SK-N-SH (cell line): ENCODE data around the gene ZFYVE16. TPM values are rescaled to one million over a fixed set of nuclear protein-coding genes. Genes with fewer than 3 reads are reported as not detected.

Experiments
- CTCF ChIA-PET: fragments of 300-600, 350-600 bp; formaldehyde crosslinking; extraction: SDS; loops from one replicate; lab custom pipeline; 2021; lab: Yijun Ruan, JAX
- POLR2A ChIA-PET: fragments of 350-600 bp; sonication (Branson Sonifier 250); formaldehyde crosslinking; extraction: SDS; loops from one replicate; lab custom pipeline; 2020; ENCODE audit warnings: antibody characterized with exemption, inconsistent platforms; lab: Yijun Ruan, JAX
- DNase-seq: peaks from one replicate; pipeline ENCODE4 v3.0.0; 2012
- H2AFZ ChIP-seq: fragments of 200-600 bp; sonication (generic); 2 replicates; pipeline ENCODE4 v1.8.1; 2016; ENCODE audit warnings: antibody characterized with exemption, mild to moderate bottlenecking, low read depth
- H3F3A ChIP-seq: fragments of 200-600 bp; sonication (generic); replicated peaks from 2 replicates; pipeline ENCODE3; 2016; ENCODE audit warnings: antibody characterized with exemption, mild to moderate bottlenecking; ENCODE audit not compliant: insufficient read depth
- H3K27ac ChIP-seq, 2 experiments: fragments of 200-500 bp in 1 of 2; fragments of 200-600 bp in 1 of 2; sonication (Bioruptor generic) in 1 of 2; sonication (generic), shearing (Covaris generic) in 1 of 2; 2 replicates each; pipeline versions ENCODE4 v1.5.1 to v1.6.1; 2014 to 2016; ENCODE audit warnings: low read depth in 2 of 2, inconsistent platforms in 1 of 2, low read length in 1 of 2, mild to moderate bottlenecking in 1 of 2, mixed read lengths in 1 of 2
- H3K27me3 ChIP-seq: fragments of 200-600 bp; sonication (generic), shearing (Covaris generic); 2 replicates; pipeline ENCODE4 v1.6.1; 2016; ENCODE audit warnings: mixed run types; ENCODE audit not compliant: insufficient read depth
- H3K36me3 ChIP-seq, 2 experiments: fragments of 200-500 bp in 1 of 2; fragments of 200-600 bp in 1 of 2; sonication (Bioruptor generic) in 1 of 2; sonication (generic) in 1 of 2; replicated peaks in 1 of 2; 2 replicates each; pipeline versions ENCODE3 to v1.5.1; 2014 to 2016; ENCODE audit warnings: low read length in 1 of 2, mild to moderate bottlenecking in 1 of 2; ENCODE audit not compliant: insufficient read depth in 2 of 2, control insufficient read depth in 1 of 2
- H3K4me1 ChIP-seq, 2 experiments: fragments of 200-500 bp in 1 of 2; fragments of 200-600 bp in 1 of 2; sonication (Bioruptor generic) in 1 of 2; sonication (generic), shearing (Covaris generic) in 1 of 2; 2 replicates each; pipeline versions ENCODE4 v1.5.1 to v1.6.1; 2014 to 2016; ENCODE audit warnings: low read depth in 1 of 2, low read length in 1 of 2, mixed run types in 1 of 2; ENCODE audit not compliant: insufficient read depth in 2 of 2, control insufficient read depth in 1 of 2
- H3K4me2 ChIP-seq: fragments of 200-600 bp; sonication (generic), shearing (Covaris generic); 2 replicates; pipeline ENCODE4 v1.6.1; 2017; ENCODE audit warnings: mixed run types
- H3K4me3 ChIP-seq, 2 experiments: fragments of 200-500 bp in 1 of 2; fragments of 200-600 bp in 1 of 2; sonication (Bioruptor generic) in 1 of 2; sonication (generic), shearing (Covaris generic) in 1 of 2; 2 replicates each; pipeline versions ENCODE4 v1.5.1 to v1.8.1; 2014 to 2016; ENCODE audit warnings: low read depth in 2 of 2, inconsistent platforms in 1 of 2, low read length in 1 of 2, mild to moderate bottlenecking in 1 of 2, mixed read lengths in 1 of 2, moderate library complexity in 1 of 2
- H3K79me2 ChIP-seq: fragments of 200-600 bp; sonication (generic); 2 replicates; pipeline ENCODE4 v1.8.1; 2017; ENCODE audit warnings: mild to moderate bottlenecking; ENCODE audit not compliant: insufficient read depth
- H3K9ac ChIP-seq: fragments of 200-600 bp; sonication (generic); 2 replicates; pipeline ENCODE4 v1.6.1; 2017; ENCODE audit warnings: mixed run types
- H3K9me2 ChIP-seq: fragments of 200-600 bp; sonication (generic); 2 replicates; pipeline ENCODE4 v1.6.1; 2017; ENCODE audit warnings: mixed run types
- H3K9me3 ChIP-seq: fragments of 200-600 bp; sonication (generic); 2 replicates; pipeline ENCODE4 v1.6.1; 2017; ENCODE audit warnings: mixed run types, mild to moderate bottlenecking, moderate library complexity
- H4K20me1 ChIP-seq: fragments of 200-600 bp; sonication (generic); 2 replicates; pipeline ENCODE4 v1.6.1; 2017; ENCODE audit warnings: mild to moderate bottlenecking, mixed run types; ENCODE audit not compliant: insufficient read depth
- CHD2 ChIP-seq: fragments of 150-350 bp; IDR thresholded peaks from 2 replicates; pipeline ENCODE4 v1.6.1; 2018; ENCODE audit warnings: low read length; ENCODE audit not compliant: partially characterized antibody
- FOSL2 ChIP-seq: IDR thresholded peaks from 2 replicates; pipeline ENCODE4 v1.4.0; 2012; ENCODE audit warnings: low read depth, mild to moderate bottlenecking, moderate library complexity, borderline replicate concordance
- GABPA ChIP-seq: IDR thresholded peaks from 2 replicates; pipeline ENCODE4 v1.4.0; 2012; ENCODE audit warnings: low read depth, mild to moderate bottlenecking
- GATA2 ChIP-seq: sonication (generic); formaldehyde crosslinking; IDR thresholded peaks from 2 replicates; pipeline ENCODE4 v1.5.0; 2020; ENCODE audit warnings: mild to moderate bottlenecking, missing genetic modification reagents
- JUND ChIP-seq: IDR thresholded peaks from 2 replicates; pipeline ENCODE4 v1.4.0; 2012
- MEF2A ChIP-seq: IDR thresholded peaks from 2 replicates; pipeline ENCODE4 v1.4.0; 2012; ENCODE audit warnings: low read depth, borderline replicate concordance
- NRF1 ChIP-seq: IDR thresholded peaks from 2 replicates; pipeline ENCODE4 v1.6.1; 2012; ENCODE audit warnings: low read depth, mild to moderate bottlenecking, low read length
- RCOR1 ChIP-seq: fragments of 150-350 bp; IDR thresholded peaks from 2 replicates; pipeline ENCODE4 v1.6.1; 2017; ENCODE audit warnings: antibody characterized with exemption, low read length
- RFX5 ChIP-seq: IDR thresholded peaks from 2 replicates; pipeline ENCODE4 v1.6.1; 2012; ENCODE audit warnings: mild to moderate bottlenecking, improper control_type of control experiment, low read length
- RXRA ChIP-seq: IDR thresholded peaks from 2 replicates; pipeline ENCODE4 v1.4.0; 2012; ENCODE audit warnings: low read depth, mild to moderate bottlenecking, borderline replicate concordance
- SIN3A ChIP-seq: IDR thresholded peaks from 2 replicates; pipeline ENCODE4 v1.6.1; 2012; ENCODE audit warnings: low read depth, mild to moderate bottlenecking, low read length, moderate library complexity, borderline replicate concordance
- TAF1 ChIP-seq: IDR thresholded peaks from 2 replicates; pipeline ENCODE4 v1.6.1; 2012; ENCODE audit warnings: low read depth, mild to moderate bottlenecking, low read length, moderate library complexity, borderline replicate concordance
- TEAD4 ChIP-seq: IDR thresholded peaks from 2 replicates; pipeline ENCODE4 v1.4.0; 2012; ENCODE audit warnings: mild to moderate bottlenecking, borderline replicate concordance; ENCODE audit not compliant: insufficient read depth
- WGBS: methylation state at CpG from one replicate; pipeline ENCODE4 v1.1.6; 2017; ENCODE audit warnings: low lambda C conversion rate; 5-methylcytosine and 5-hydroxymethylcytosine counted together
- polyA plus RNA-seq, 3 experiments: library from polyadenylated mRNA; depleted of rRNA; stranded (reverse); fragments of >200 nt; gene quantifications; 2 replicates each; pipeline ENCODE4 v1.2.3, GENCODE V29; 2012
- TF ChIP-seq, protein P1 (sequence below): IDR thresholded peaks from 2 replicates; pipeline ENCODE4 v1.4.0; 2012; ENCODE audit warnings: low read depth, borderline replicate concordance
- TF ChIP-seq, protein P2 (sequence below): fragments of 150-350 bp; IDR thresholded peaks from 2 replicates; pipeline ENCODE4 v1.6.1; 2016; ENCODE audit warnings: mild to moderate bottlenecking, low read depth, low read length
- TF ChIP-seq, protein P3 (sequence below): IDR thresholded peaks from 2 replicates; pipeline ENCODE4; 2012
- TF ChIP-seq, protein P4 (sequence below): IDR thresholded peaks from 2 replicates; pipeline ENCODE4 v1.4.0; 2012; ENCODE audit warnings: low read depth, borderline replicate concordance

ZFYVE16 gene
- polyA plus RNA-seq, 1 of the 3 experiments (the other 2 are of a cell fraction): 3.3 TPM

DNA sequence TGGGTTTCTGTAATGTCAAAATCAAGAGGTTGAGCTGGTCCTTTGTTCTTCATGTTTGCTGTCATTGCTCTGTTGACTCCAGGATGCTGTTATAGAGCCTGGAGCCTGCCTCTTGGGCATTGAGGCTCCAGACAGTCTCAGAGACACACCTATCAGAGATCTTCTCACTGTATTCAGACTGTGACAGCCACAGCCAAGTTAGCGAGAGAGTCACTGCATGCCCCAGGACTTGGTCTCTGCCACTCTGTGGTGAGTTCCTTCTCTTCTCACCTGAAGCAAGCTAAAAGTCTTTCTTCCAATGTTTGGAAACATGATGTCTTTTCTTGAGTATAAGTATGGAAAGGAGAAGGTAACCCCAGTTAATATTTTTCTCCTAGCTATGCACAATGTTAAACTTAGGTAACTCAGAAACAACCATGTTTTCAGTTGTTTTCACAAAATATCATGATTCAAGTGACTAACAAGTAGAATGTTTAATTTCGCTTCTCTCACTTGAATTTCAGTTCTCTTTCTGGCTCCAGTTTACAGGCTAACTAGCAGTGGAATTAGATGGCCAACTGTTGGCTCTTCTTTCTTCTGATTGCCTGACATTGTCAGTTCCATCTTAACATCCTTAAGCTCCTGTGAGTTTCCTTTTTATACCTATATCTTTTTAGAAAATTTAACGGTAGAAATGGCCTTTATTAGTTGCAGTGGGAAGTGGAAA lies 20.6 kb upstream of the ZFYVE16 start:
- no peaks in the 10 kb centered on the region for H3K79me2 ChIP-seq
- 41% methylated on average over 3 of the region's 3 CpGs for WGBS
- no peak for DNase-seq
- no peaks in the 10 kb centered on the region for H3K9me2 ChIP-seq
- no peak overlapping the region for H3K9ac ChIP-seq
- no peaks in the 10 kb centered on the region for H3F3A ChIP-seq
- TF ChIP-seq RFX5: no peak
- TF ChIP-seq RCOR1: no peak
- TF ChIP-seq FOSL2: no peak
- TF ChIP-seq, protein P1, sequence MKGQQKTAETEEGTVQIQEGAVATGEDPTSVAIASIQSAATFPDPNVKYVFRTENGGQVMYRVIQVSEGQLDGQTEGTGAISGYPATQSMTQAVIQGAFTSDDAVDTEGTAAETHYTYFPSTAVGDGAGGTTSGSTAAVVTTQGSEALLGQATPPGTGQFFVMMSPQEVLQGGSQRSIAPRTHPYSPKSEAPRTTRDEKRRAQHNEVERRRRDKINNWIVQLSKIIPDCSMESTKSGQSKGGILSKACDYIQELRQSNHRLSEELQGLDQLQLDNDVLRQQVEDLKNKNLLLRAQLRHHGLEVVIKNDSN: no peak
- no peak for TF ChIP-seq TEAD4
- no peak for TF ChIP-seq CHD2
- TF ChIP-seq, protein P2, sequence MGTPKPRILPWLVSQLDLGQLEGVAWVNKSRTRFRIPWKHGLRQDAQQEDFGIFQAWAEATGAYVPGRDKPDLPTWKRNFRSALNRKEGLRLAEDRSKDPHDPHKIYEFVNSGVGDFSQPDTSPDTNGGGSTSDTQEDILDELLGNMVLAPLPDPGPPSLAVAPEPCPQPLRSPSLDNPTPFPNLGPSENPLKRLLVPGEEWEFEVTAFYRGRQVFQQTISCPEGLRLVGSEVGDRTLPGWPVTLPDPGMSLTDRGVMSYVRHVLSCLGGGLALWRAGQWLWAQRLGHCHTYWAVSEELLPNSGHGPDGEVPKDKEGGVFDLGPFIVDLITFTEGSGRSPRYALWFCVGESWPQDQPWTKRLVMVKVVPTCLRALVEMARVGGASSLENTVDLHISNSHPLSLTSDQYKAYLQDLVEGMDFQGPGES: no peak
- no peak for TF ChIP-seq GATA2 (CRISPR knock-in tag)
- no peak for TF ChIP-seq GABPA
- TF ChIP-seq, protein P3, sequence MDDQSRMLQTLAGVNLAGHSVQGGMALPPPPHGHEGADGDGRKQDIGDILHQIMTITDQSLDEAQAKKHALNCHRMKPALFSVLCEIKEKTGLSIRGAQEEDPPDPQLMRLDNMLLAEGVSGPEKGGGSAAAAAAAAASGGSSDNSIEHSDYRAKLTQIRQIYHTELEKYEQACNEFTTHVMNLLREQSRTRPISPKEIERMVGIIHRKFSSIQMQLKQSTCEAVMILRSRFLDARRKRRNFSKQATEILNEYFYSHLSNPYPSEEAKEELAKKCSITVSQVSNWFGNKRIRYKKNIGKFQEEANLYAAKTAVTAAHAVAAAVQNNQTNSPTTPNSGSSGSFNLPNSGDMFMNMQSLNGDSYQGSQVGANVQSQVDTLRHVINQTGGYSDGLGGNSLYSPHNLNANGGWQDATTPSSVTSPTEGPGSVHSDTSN: no peak
- TF ChIP-seq MEF2A: no peak
- TF ChIP-seq RXRA: no peak
- TF ChIP-seq, protein P4, sequence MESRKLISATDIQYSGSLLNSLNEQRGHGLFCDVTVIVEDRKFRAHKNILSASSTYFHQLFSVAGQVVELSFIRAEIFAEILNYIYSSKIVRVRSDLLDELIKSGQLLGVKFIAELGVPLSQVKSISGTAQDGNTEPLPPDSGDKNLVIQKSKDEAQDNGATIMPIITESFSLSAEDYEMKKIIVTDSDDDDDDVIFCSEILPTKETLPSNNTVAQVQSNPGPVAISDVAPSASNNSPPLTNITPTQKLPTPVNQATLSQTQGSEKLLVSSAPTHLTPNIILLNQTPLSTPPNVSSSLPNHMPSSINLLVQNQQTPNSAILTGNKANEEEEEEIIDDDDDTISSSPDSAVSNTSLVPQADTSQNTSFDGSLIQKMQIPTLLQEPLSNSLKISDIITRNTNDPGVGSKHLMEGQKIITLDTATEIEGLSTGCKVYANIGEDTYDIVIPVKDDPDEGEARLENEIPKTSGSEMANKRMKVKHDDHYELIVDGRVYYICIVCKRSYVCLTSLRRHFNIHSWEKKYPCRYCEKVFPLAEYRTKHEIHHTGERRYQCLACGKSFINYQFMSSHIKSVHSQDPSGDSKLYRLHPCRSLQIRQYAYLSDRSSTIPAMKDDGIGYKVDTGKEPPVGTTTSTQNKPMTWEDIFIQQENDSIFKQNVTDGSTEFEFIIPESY: no peak
- TF ChIP-seq SIN3A: no peak
- no peak for TF ChIP-seq TAF1
- no peak for TF ChIP-seq JUND
- TF ChIP-seq NRF1: no peak
- no peak overlapping the region for H3K4me3 ChIP-seq
- no peaks in the 10 kb centered on the region for H4K20me1 ChIP-seq
- no peak overlapping the region for H2AFZ ChIP-seq
- no peaks in the 10 kb centered on the region for H3K27me3 ChIP-seq
- no peak overlapping the region for H3K27ac ChIP-seq
- POLR2A ChIA-PET: no interaction called here
- no peaks in the 10 kb centered on the region for H3K4me1 ChIP-seq
- H3K9me3 ChIP-seq: no peaks in the 10 kb centered on the region
- no peak overlapping the region for H3K4me2 ChIP-seq
- CTCF ChIA-PET: interaction anchor here (0.6 to 0.8 kb wide), 2 partner anchors 94 to 650 kb away, joined by 3 read pairs; no protein-coding TSS in a partner anchor
- no peaks in the 10 kb centered on the region for H3K36me3 ChIP-seq
